HL-60/S4 treated with phorbol 12-myristate 13-acetate at 8.2 ng/mL for 4 days and 3 days (cell line): ENCODE measurements around the gene C1QC.

Experiments
- in situ Hi-C: fragments of 300-500 bp; cut with MboI; formaldehyde crosslinking; loops from 2 replicates; pipeline ENCODE4 v1.15.0; 2022; ENCODE audit warnings: low sequenced_read_pairs

C1QC gene

GRCh38 chr1:22676151-22676550 lies 32.7 kb downstream of the C1QC start:
- in situ Hi-C loops = loop anchor here (25.0 kb wide), 1 partner anchor 211 kb away; no protein-coding TSS in a partner anchor

DNA sequence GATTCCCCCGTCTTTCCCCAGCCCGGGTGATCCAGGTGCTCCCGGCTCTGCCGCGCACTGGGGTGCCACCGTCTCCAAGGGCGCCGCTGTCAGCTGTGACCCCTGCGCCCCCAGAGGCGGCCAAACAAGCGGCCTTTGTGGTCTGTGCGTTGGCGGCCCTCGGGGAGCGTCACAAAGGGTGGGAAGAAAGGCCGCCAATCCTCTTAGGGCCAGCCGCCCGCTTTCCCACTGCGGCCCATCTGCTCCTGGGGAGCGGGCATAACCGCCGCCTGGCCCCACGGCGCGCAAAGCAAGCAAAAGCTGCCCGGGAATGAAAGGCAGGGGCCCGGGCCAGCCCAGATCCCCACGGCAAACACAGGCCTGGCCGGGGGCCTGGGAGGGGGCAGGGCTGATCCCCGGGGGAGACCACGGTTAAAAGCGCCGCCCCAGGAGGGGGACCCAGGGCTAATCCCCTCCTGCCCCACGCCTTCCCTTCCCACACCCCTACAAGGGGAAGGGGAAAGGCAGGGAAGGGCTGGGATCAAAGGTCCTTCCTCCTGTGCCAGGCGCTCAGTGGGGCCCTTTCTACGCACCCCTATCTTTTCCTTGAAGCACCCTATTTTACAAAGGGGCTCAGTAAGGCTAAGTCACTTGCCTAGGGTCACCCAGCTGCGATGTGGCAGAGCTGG lies 33.6 kb downstream of the C1QC start:
- in situ Hi-C loops = loop anchor here (25.0 kb wide), 1 partner anchor 210 kb away; no protein-coding TSS in a partner anchor

DNA sequence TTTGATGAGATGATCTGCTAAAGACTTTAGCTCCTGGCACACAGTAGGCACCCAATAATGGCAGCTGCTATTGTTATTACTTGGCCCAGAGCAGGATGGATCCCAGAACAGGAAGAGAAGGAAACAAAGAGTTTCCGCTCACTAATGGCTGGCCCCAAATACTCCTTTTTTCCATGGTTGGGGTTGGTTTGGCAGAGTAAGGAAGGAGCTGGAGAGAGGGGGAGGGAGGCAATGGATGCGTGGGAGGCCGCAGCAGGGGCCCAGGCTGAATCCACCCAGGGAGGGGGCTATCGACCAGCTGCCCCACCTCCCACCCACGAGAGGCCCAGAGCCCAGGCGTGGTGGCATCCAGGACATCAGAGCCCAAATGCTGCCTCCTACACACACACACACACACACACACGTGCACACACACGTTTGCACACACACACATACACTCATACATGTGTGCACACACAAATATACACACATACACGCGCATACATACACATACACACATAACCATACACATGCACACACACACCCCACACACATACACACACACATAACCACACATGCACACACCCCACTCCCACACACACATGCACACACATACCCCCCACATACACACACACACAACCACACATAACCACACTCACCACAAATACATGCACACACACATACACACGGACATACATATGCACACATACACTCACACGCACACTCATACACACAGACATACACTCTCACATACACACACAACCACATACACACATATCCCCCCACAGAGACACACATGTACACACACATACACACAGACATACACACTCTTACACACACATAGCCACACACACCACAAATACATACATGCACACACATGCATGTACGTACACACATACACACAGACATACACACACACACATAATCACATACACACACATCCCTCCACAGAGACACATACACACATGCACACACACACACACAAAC lies 34.8 kb downstream of the C1QC start:
- in situ Hi-C loops = loop anchor here (25.0 kb wide), 1 partner anchor 209 kb away; no protein-coding TSS in a partner anchor

DNA sequence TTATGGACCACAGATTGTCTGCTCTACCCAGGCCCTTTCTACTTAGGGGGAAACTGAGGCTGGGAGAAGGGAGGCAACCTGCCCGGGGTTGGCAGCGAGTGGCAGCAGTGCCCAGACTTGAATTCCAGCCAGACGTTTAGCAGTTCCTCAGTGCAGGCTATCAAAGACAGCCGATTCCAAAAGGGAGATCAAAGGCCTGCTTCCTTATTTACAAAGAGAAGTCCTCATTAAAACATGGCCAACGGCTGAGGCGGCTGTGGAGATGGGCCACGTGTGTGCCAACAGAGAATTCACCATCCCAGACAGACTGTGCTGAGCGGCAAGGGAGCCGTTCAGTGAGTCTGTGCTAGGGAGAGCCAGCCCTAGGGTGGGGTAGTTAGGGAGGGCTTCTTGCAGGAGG lies 37.3 kb downstream of the C1QC start:
- in situ Hi-C loops = loop anchor here (25.0 kb wide), 1 partner anchor 207 kb away; no protein-coding TSS in a partner anchor

DNA sequence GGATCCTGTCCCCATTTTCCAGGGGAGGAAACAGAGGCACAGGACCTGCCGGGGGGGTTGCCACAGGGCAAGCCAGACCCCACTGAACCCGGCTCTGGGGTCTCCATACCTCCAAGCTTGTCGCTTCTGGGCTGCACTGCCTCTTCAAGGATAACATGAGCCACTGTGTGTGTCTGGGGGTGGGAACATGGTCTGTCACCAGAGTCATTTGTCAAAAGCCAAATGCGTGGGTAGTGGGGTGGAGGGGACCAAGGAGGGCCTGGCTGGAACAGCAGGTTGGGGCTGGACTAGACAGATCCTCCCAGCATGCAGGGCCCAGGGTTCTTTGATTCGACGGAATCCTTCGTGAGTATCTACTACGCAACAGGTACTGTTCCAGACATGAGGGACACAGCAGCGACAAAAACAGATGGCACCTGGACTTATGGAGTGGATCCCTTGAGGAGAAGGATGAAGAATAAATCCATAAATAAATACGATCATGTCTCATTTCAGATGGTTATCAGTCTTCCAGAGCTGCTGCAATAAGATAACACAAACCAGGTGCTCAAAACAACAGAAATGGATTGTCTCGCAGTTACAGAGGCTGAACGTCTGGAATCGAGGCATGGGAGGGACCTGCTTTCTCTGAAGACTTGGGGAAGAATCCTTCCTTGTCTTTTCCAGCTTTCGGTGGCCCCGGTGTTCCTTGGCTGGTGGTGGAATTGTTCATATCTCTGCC lies 38.3 kb downstream of the C1QC start:
- in situ Hi-C loops = loop anchor here (25.0 kb wide), 1 partner anchor 206 kb away; no protein-coding TSS in a partner anchor

GRCh38 chr1:22683547-22683946 lies 40.1 kb downstream of the C1QC start:
- in situ Hi-C loops = loop anchor here (25.0 kb wide), 1 partner anchor 204 kb away; no protein-coding TSS in a partner anchor

- in situ Hi-C loops = loop anchor here (25.0 kb wide), 1 partner anchor 202 kb away; no protein-coding TSS in a partner anchor
Observed at GRCh38 chr1:22685591-22686059, 42.2 kb downstream of the C1QC start.

GRCh38 chr1:22687191-22687590 lies 43.8 kb downstream of the C1QC start:
- in situ Hi-C loops = loop anchor here (25.0 kb wide), 1 partner anchor 200 kb away; no protein-coding TSS in a partner anchor

GRCh38 chr1:22688466-22688865 lies 45.0 kb downstream of the C1QC start:
- in situ Hi-C loops = loop anchor here (25.0 kb wide), 1 partner anchor 199 kb away; no protein-coding TSS in a partner anchor

DNA sequence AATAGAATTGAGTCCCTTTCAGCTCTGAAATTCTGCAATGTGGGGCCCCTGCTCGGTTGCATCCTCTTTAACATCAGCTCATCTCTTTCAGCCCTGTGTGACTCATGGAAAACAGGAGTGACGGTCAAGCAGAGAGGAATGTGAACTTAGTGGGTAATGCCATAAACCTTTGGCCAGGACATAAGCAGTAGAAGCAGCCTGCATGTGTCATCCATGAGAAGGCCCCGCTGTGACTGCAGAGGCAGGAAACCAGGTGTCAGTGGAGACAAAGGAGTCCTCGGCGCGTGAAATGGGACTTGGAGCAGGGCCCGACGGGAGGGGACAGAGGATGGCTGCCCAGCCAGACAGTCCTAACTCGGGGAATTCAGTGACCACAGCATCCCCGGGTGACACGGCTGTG lies 46.1 kb downstream of the C1QC start:
- in situ Hi-C loops = loop anchor here (25.0 kb wide), 1 partner anchor 198 kb away; no protein-coding TSS in a partner anchor

DNA sequence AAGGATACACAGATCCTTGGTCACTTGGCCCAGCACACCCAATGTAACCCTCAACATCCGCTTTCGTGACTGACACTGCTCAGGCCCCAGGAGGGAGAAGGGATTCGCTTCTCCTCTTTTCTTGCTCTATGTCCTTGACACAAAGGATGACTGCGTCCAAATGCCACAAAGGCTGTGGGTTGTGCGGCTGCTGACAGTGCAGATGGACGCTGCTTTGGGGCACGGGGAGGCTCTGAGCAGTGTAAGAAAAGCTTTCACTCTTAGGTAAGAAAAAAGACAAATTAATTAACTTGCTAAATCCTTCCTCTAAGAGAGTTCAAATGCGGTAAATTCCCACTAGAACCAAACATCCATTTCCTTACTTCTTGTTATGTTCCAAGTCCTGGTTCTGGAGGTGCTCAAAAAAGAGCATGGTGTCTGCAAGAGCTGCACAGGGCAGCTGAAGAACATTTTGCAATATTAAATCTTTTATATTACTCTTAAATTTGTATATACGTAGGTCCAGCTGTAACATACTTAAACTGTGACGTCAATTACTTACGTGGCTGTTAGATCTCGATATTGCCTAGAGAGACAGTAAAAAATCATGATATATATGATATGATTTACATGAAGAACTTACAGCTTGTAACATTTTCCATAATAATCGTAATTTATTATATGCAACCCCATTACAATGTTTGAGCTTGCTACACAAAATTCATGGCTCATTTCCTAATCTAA lies 47.8 kb downstream of the C1QC start:
- in situ Hi-C loops = loop anchor here (25.0 kb wide), 1 partner anchor 196 kb away; no protein-coding TSS in a partner anchor

DNA sequence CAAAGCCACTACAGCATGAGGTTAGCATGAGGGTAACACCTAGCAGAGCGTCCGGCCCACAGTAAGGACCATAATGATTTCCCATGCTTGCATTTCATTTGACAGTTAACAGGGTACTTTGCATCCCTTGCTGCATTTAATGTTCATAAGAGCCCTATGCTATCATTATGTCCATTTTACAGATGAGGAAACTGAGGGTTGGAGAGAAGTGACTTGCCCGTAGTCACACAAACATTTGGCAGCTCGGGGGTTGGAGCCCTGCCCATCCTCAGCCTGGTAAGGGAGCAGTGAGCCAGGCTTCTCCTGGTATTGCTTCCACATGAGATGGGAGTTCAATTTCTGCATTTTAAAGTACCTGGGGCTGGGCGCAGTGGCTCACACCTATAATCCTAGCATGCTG lies 50.7 kb downstream of the C1QC start:
- in situ Hi-C loops = loop anchor here (25.0 kb wide), 1 partner anchor 193 kb away; no protein-coding TSS in a partner anchor

DNA sequence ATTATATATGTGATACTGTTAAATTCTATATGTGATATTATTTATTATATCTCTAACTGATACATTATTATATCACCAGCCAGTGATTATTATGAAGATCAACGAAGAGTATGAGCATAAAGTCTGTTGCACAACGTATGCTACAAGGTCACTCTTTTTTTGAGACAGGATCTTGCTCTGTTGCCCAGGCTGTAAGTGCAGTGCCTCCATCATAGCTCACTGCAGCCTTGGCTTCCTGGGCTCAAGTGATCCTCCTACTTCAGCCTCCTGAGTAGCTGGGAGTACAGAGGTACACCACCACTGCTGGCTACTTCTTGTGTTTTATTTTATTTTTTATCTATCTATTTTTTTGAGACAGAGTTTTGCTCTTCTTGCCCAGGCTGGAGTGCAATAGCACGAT lies 53.2 kb downstream of the C1QC start:
- in situ Hi-C loops = loop anchor here (25.0 kb wide), 1 partner anchor 191 kb away; no protein-coding TSS in a partner anchor
